ENCODE measurements around the gene BCLAF3.

DNA sequence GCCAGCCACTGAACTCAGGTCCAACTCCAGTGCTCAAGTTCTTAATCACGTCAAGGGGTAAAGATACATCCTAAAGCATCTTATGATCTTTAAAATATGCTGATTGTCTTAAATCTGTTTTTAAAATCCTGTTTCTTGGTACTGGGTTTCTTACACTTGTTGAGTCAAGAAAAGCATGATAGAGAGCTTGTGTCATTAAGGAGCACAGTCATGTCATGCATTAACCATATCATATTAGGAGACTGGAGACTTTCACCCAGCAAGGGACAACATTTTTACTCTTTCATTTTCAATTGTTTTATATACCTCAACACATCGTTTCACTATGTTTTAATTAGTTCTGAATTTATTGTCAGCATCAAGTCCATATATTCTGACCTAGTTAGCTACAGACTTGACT, 41.5 kb downstream of the BCLAF3 start:
- TF ChIP-seq POLR2A (IDR thresholded peaks at IDR 0.05; ENCODE audit: low read depth, low read length): no peak
- no peak for TF ChIP-seq POLR2AphosphoS5 (IDR thresholded peaks at IDR 0.05; ENCODE audit: low read depth, low read length)
- no peak for TF ChIP-seq TAF1 (IDR thresholded peaks at IDR 0.05; ENCODE audit: borderline replicate concordance, low read depth, low read length)
